ENCODE results near the gene QSOX2.

Gene QSOX2

DNA sequence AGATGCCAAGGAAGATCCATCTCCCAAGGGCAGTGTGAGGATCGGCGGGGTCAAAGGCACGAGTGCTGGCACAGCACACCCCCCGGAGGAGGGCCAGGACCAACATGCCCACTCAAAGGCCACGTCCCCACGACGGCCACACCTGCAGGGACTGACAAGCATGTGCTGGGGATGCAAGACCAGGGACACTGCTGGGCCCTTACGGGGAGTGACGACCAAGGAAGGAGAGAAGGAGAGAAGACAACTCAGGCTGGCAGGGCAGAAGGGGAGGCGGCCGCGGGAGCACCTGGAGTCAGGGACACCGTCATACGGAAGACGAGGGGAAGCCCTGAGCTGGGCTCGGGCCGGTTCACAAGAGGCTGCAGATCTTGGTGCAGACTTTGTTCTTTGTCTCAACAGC, 10.4 kb downstream of the QSOX2 start:
- TF ChIP-seq, protein P1, sequence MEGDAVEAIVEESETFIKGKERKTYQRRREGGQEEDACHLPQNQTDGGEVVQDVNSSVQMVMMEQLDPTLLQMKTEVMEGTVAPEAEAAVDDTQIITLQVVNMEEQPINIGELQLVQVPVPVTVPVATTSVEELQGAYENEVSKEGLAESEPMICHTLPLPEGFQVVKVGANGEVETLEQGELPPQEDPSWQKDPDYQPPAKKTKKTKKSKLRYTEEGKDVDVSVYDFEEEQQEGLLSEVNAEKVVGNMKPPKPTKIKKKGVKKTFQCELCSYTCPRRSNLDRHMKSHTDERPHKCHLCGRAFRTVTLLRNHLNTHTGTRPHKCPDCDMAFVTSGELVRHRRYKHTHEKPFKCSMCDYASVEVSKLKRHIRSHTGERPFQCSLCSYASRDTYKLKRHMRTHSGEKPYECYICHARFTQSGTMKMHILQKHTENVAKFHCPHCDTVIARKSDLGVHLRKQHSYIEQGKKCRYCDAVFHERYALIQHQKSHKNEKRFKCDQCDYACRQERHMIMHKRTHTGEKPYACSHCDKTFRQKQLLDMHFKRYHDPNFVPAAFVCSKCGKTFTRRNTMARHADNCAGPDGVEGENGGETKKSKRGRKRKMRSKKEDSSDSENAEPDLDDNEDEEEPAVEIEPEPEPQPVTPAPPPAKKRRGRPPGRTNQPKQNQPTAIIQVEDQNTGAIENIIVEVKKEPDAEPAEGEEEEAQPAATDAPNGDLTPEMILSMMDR (IDR thresholded peaks at IDR 0.05; ENCODE audit: low read depth, low read length, missing control alignments): no peak
- DNase-seq (ENCODE audit: extremely low read depth, low read depth): no peak
- no peak overlapping the region for H3K4me3 ChIP-seq (replicated peaks; ENCODE audit: low read depth, low read length)

GRCh38 chr9:136234597-136234996, 11.0 kb downstream of the QSOX2 start:
- TF ChIP-seq, protein P1 (IDR thresholded peaks at IDR 0.05; ENCODE audit: low read depth, low read length, missing control alignments): no peak
- DNase-seq (ENCODE audit: extremely low read depth, low read depth): no peak
- no peak overlapping the region for H3K4me3 ChIP-seq (replicated peaks; ENCODE audit: low read depth, low read length)

- DNase-seq (ENCODE audit: extremely low read depth, low read depth): no peak
- H3K4me3 ChIP-seq (replicated peaks; ENCODE audit: low read depth, low read length): no peak overlapping the region
- TF ChIP-seq, protein P1 (IDR thresholded peaks at IDR 0.05; ENCODE audit: low read depth, low read length, missing control alignments): no peak
These were observed 11.7 kb downstream of the QSOX2 start for GRCh38 chr9:136233868-136234267.

DNA sequence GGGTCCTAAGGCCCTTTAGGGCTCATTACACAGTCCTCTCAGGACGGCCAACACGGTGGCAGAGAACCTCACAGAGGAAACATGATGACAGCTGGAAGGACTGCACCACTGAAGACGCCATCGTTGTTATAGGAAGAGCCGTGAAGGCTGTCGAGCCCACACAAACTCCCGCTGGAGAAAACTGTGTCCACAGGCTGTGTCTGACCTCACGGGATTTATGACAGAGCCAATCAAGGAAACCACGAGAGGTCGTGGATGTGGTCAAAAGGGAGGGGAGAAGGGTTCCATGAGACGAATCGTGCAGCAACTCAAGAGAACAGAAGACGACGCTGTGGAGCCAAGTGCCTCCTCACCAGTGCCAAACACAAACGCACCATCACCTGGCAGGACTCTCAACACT, 12.2 kb downstream of the QSOX2 start:
- no peak for DNase-seq (ENCODE audit: extremely low read depth, low read depth)
- TF ChIP-seq, protein P1 (IDR thresholded peaks at IDR 0.05; ENCODE audit: low read depth, low read length, missing control alignments): no peak
- no peak overlapping the region for H3K4me3 ChIP-seq (replicated peaks; ENCODE audit: low read depth, low read length)

DNA sequence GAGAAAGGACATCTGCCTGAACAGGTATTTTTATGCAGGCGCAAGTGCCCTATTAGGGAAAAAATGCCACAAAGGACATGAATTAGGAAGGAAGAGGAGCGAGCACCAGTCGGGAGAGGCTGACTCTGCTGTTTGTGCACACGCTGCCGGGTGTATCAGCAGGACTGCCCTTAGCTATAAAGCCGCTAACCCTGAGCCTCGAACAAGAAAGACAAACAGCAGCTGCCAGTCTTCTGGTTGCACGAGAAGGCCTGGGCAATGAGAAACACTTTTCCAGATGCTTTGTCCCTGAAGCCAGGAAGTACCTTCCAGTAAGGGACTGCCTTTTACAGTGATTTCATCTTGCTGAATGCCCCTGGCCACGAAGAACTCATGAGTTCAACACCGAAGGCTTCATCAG, 12.6 kb downstream of the QSOX2 start:
- H3K4me3 ChIP-seq (replicated peaks; ENCODE audit: low read depth, low read length): no peak overlapping the region
- DNase-seq (ENCODE audit: extremely low read depth, low read depth): no peak
- TF ChIP-seq, protein P1 (IDR thresholded peaks at IDR 0.05; ENCODE audit: low read depth, low read length, missing control alignments): no peak

DNA sequence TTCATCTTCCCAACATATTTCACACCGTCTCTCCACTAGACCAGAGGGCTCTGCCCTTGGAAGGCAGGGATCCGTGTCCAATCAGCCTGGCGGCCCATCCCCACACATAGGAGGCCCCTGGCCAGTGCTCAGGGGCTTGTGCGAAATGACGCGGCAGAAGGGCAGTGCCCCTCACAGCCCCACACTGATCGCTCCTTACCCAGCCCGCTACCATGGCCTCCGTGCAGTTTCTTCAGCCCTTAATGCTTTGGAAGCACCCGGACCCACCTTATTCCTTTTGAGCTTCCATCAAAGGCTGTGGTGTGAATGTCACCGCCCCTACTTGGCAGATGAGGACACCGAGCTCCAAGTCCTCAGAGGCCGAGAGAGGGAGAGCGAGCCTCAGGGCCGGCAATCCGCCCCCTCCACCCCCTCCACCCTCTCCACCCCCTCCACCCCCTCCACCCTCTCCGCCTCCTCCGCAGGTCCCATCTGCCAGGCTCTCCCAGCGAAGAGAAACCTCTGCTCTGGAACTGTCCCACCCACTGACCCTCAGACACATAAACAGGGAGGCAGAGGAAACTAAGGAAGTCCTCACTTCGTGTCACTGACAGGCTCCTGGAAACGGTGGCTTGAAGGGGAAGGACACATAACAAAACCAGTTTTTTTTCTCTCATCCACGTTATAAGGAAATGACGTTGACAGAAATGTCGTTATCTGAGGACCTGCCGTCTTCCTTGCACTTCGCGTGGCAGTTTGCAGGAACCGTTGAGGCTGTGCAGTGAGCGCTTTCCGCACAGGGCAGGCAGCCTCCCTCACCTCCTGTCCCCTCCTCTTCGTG, 13.9 kb downstream of the QSOX2 start:
- H3K4me3 ChIP-seq (replicated peaks; ENCODE audit: low read depth, low read length): no peak overlapping the region
- no peak for DNase-seq (ENCODE audit: extremely low read depth, low read depth)
- TF ChIP-seq, protein P1 (IDR thresholded peaks at IDR 0.05; ENCODE audit: low read depth, low read length, missing control alignments): no peak

Measured in HFF-Myc (cell line).